H1 (cell line): ENCODE results near the gene OR2V2. TPM values are rescaled to one million over a fixed set of nuclear protein-coding genes. Genes with fewer than 3 reads are reported as not detected.
"Not testable (repeated sequence)": the region's sequence is repeated elsewhere in the genome, so short reads cannot be mapped to it uniquely, and the experiment has no call there.

Experiments used
- CTCF ChIA-PET: fragments of 300-600 bp; sonication (Branson Sonifier 250); formaldehyde crosslinking; loops from one replicate; lab custom pipeline; 2021; ENCODE audit not compliant: partially characterized antibody; lab: Charles Lee
- POLR2A ChIA-PET: fragments of 300-600 bp; sonication (Branson Sonifier 250); formaldehyde crosslinking; loops from one replicate; lab custom pipeline; 2021; ENCODE audit warnings: inconsistent platforms; ENCODE audit not compliant: partially characterized antibody; lab: Charles Lee
- DNase-seq, 2 experiments: peaks; one replicate each; pipeline versions ENCODE4 v3.0.0 to v3.0.0-alpha.2; 2010 to 2022; ENCODE audit warnings: low spot score in 2 of 2, low read depth in 1 of 2, mixed read lengths in 1 of 2
- FAIRE-seq: peaks from 2 replicates; lab custom pipeline; 2011; peaks lifted over from hg19 to GRCh38; lab: Jason Lieb, UNC
- H2AFZ ChIP-seq: 2 replicates; pipeline ENCODE4 v1.8.1; 2012; ENCODE audit warnings: low read length, inconsistent platforms
- H2AK5ac ChIP-seq: 2 replicates; pipeline ENCODE4 v1.6.1; 2013; ENCODE audit warnings: low read depth, low read length
- H2BK120ac ChIP-seq: replicated peaks from 2 replicates; pipeline ENCODE3; 2013; ENCODE audit warnings: low read depth, low read length, inconsistent platforms
- H2BK12ac ChIP-seq: 2 replicates; pipeline ENCODE4 v1.6.1; 2013; ENCODE audit warnings: low read depth, low read length
- H2BK15ac ChIP-seq: 2 replicates; pipeline ENCODE4 v1.6.1; 2013; ENCODE audit warnings: low read length
- H2BK20ac ChIP-seq: 2 replicates; pipeline ENCODE4 v1.6.1; 2013; ENCODE audit warnings: low read length
- H2BK5ac ChIP-seq: 2 replicates; pipeline ENCODE4 v1.6.1; 2013; ENCODE audit warnings: low read depth, low read length
- H3K14ac ChIP-seq: 2 replicates; pipeline ENCODE4 v1.6.1; 2013; ENCODE audit warnings: inconsistent platforms; ENCODE audit not compliant: insufficient read length
- H3K18ac ChIP-seq: 2 replicates; pipeline ENCODE4 v1.6.1; 2013; ENCODE audit warnings: low read length; ENCODE audit errors: extremely low read depth
- H3K23ac ChIP-seq: 2 replicates; pipeline ENCODE4 v1.6.1; 2013; ENCODE audit warnings: inconsistent platforms; ENCODE audit not compliant: insufficient read length
- H3K23me2 ChIP-seq: 2 replicates; pipeline ENCODE4 v1.6.1; 2013; ENCODE audit warnings: low read depth, low read length
- H3K27ac ChIP-seq: 2 replicates; pipeline ENCODE4 v1.6.1; 2011; ENCODE audit warnings: low read depth, low read length, inconsistent platforms
- H3K27me3 ChIP-seq, 4 experiments: replicated peaks in 1 of 4; 1 replicate in 1 of 4; 2 replicates in 3 of 4; pipeline versions ENCODE4 v1.6.1 to v1.8.1; 2011 to 2013; ENCODE audit warnings: low read length in 3 of 4, mild to moderate bottlenecking in 3 of 4, inconsistent platforms in 2 of 4, mixed read lengths in 2 of 4, moderate library complexity in 1 of 4; ENCODE audit not compliant: control insufficient read depth in 3 of 4, insufficient read depth in 3 of 4; ENCODE audit errors: extremely low read depth in 1 of 4
- H3K36me3 ChIP-seq, 4 experiments: 2 replicates each; pipeline versions ENCODE4 v1.6.1 to v1.8.1; 2011 to 2013; ENCODE audit warnings: mild to moderate bottlenecking in 4 of 4, low read length in 3 of 4, moderate library complexity in 2 of 4, control low read depth in 1 of 4, inconsistent platforms in 1 of 4; ENCODE audit not compliant: insufficient read depth in 4 of 4, control insufficient read depth in 2 of 4
- H3K4ac ChIP-seq: replicated peaks from 2 replicates; pipeline ENCODE3; 2013; ENCODE audit warnings: low read length, low read depth, mixed read lengths, inconsistent platforms; ENCODE audit not compliant: insufficient read length
- H3K4me1 ChIP-seq, 4 experiments: replicated peaks in 1 of 4; 1 replicate in 1 of 4; 2 replicates in 3 of 4; pipeline versions ENCODE4 v1.6.1 to v1.8.1; 2011 to 2013; ENCODE audit warnings: low read length in 3 of 4, inconsistent platforms in 2 of 4, mixed read lengths in 1 of 4; ENCODE audit not compliant: insufficient read depth in 4 of 4, control insufficient read depth in 3 of 4
- H3K4me2 ChIP-seq, 2 experiments: 2 replicates each; pipeline versions ENCODE4 v1.6.1 to v1.8.1; 2011 to 2013; ENCODE audit warnings: low read depth in 2 of 2, low read length in 2 of 2, control low read depth in 1 of 2, inconsistent platforms in 1 of 2, mild to moderate bottlenecking in 1 of 2; ENCODE audit not compliant: insufficient read depth in 1 of 2
- H3K4me3 ChIP-seq, 4 experiments: fragments of 200-600, 300-600 bp in 1 of 4; sonication (generic), shearing (Covaris generic), sonication (Bioruptor Twin) in 1 of 4; 2 replicates each; pipeline versions ENCODE4 v1.5.1 to v1.8.1; 2011 to 2016; ENCODE audit warnings: low read length in 4 of 4, low read depth in 3 of 4, control low read depth in 2 of 4, inconsistent platforms in 2 of 4, mild to moderate bottlenecking in 2 of 4, mixed read lengths in 1 of 4, moderate library complexity in 1 of 4; ENCODE audit not compliant: insufficient read depth in 2 of 4; ENCODE audit errors: extremely low read depth in 1 of 4
- H3K56ac ChIP-seq: replicated peaks from 2 replicates; pipeline ENCODE3; 2013; ENCODE audit warnings: low read depth, mild to moderate bottlenecking, mixed read lengths, low read length, inconsistent platforms; ENCODE audit not compliant: insufficient read length
- H3K79me1 ChIP-seq: 2 replicates; pipeline ENCODE4 v1.6.1; 2013; ENCODE audit warnings: low read depth, low read length, control low read depth
- H3K79me2 ChIP-seq, 2 experiments: 2 replicates each; pipeline versions ENCODE4 v1.6.1 to v1.8.1; 2012 to 2013; ENCODE audit warnings: low read length in 2 of 2, mild to moderate bottlenecking in 2 of 2, inconsistent platforms in 1 of 2; ENCODE audit not compliant: insufficient read depth in 2 of 2, control insufficient read depth in 1 of 2
- H3K9ac ChIP-seq, 4 experiments: replicated peaks in 1 of 4; 1 replicate in 1 of 4; 2 replicates in 3 of 4; pipeline versions ENCODE4 v1.6.1 to v1.8.1; 2011 to 2013; ENCODE audit warnings: low read depth in 3 of 4, low read length in 3 of 4, control low read depth in 2 of 4, mild to moderate bottlenecking in 2 of 4, moderate library complexity in 2 of 4, inconsistent platforms in 1 of 4; ENCODE audit errors: extremely low read depth in 1 of 4
- H3K9me3 ChIP-seq, 2 experiments: 2 replicates each; pipeline versions ENCODE4 v1.6.1 to v1.8.1; 2012 to 2013; ENCODE audit warnings: mild to moderate bottlenecking in 2 of 2, moderate library complexity in 2 of 2, control low read depth in 1 of 2, inconsistent platforms in 1 of 2, low read depth in 1 of 2, low read length in 1 of 2, mixed read lengths in 1 of 2; ENCODE audit not compliant: insufficient read depth in 2 of 2
- H4K20me1 ChIP-seq, 2 experiments: replicated peaks in 1 of 2; 2 replicates each; pipeline versions ENCODE3 to v1.8.1; 2011 to 2013; ENCODE audit warnings: inconsistent platforms in 2 of 2, low read length in 2 of 2, mild to moderate bottlenecking in 1 of 2; ENCODE audit not compliant: insufficient read depth in 2 of 2, control insufficient read depth in 1 of 2
- H4K5ac ChIP-seq: 2 replicates; pipeline ENCODE4 v1.6.1; 2013; ENCODE audit warnings: low read length, low read depth, mixed read lengths, inconsistent platforms; ENCODE audit not compliant: insufficient read length
- H4K8ac ChIP-seq: 2 replicates; pipeline ENCODE4 v1.8.0; 2013; ENCODE audit warnings: mild to moderate bottlenecking, moderate library complexity, low read length, inconsistent platforms; ENCODE audit not compliant: insufficient read depth; ENCODE audit errors: extremely low read depth
- H4K91ac ChIP-seq: replicated peaks from 2 replicates; pipeline ENCODE3; 2013; ENCODE audit warnings: low read length, mixed read lengths, inconsistent platforms; ENCODE audit not compliant: insufficient read length
- BCL11A ChIP-seq, 2 experiments: IDR thresholded peaks; one replicate each; pipeline ENCODE4 v1.6.1; 2011; ENCODE audit warnings: low read depth in 2 of 2, low read length in 2 of 2, mild to moderate bottlenecking in 2 of 2
- HDAC6 ChIP-seq: IDR thresholded peaks from one replicate; pipeline ENCODE4 v1.7.1; 2012; ENCODE audit warnings: low read depth, mild to moderate bottlenecking, inconsistent platforms, low read length, moderate library complexity
- SP2 ChIP-seq: IDR thresholded peaks from 2 replicates; pipeline ENCODE4 v1.6.1; 2012; ENCODE audit warnings: mild to moderate bottlenecking, low read length, inconsistent platforms
- WGBS, 2 experiments: shearing (Covaris generic) in 1 of 2; methylation state at CpG; one replicate each; pipeline versions ENCODE4 v1.1.6 to v1.1.7; 2013 to 2015; ENCODE audit warnings: low lambda C conversion rate in 2 of 2, mixed read lengths in 2 of 2, inconsistent platforms in 1 of 2, low coverage in 1 of 2, missing lambda C conversion rate in 1 of 2; ENCODE audit not compliant: insufficient replicate concordance in 2 of 2, insufficient coverage in 1 of 2, insufficient read length in 1 of 2; ENCODE audit errors: extremely low coverage in 1 of 2, missing lambda C conversion rate in 1 of 2; 5-methylcytosine and 5-hydroxymethylcytosine counted together
- polyA plus RNA-seq, 7 experiments: library from polyadenylated mRNA; depleted of rRNA in 3 of 7; stranded (reverse) in 5 of 7; unstranded in 2 of 7; fragments of >200 nt in 5 of 7; fragments of 200-250 nt in 2 of 7; gene quantifications; 1 replicate in 5 of 7; 2 replicates in 1 of 7; 4 replicates in 1 of 7; pipeline versions ENCODE4 v1.2.1 to v1.2.3, GENCODE V29; 2011 to 2013; ENCODE audit warnings: missing spikeins in 2 of 7, mixed read lengths in 2 of 7
- total RNA-seq: library from RNA; stranded (reverse); fragmentation: NEBNext Ultra II Directional; extraction: Animal tissue kit (Norgen Biotek cat#: 25700); gene quantifications from 2 replicates; pipeline ENCODE4 v1.2.1, GENCODE V29; 2021

Gene OR2V2
- total and polyA plus RNA-seq, 2 of the 8 experiments (the other 6 are each of a cell fraction or from before 2014, with no cell fraction given), result not detected

GRCh38 chr5:181176254-181176952 lies 29.0 kb downstream of the OR2V2 start (continued):
- TF ChIP-seq HDAC6 (no peak), BCL11A (IDR thresholded peaks at IDR 0.05; ENCODE audit: low read depth in 2 of 2, low read length in 2 of 2) (no peak), SP2 (no peak)
- TF ChIP-seq, all 59 proteins: peak for 0

GRCh38 chr5:181177559-181177958 lies 30.2 kb downstream of the OR2V2 start:
- H3K23me2 ChIP-seq, H3K79me2 ChIP-seq, H2AFZ ChIP-seq, H3K4me2 ChIP-seq, H4K91ac ChIP-seq, H4K5ac ChIP-seq, H2BK20ac ChIP-seq, DNase-seq, H3K9ac ChIP-seq, H3K56ac ChIP-seq, H2AK5ac ChIP-seq, H2BK120ac ChIP-seq, H3K36me3 ChIP-seq, H3K4me1 ChIP-seq, H3K14ac ChIP-seq, H3K27me3 ChIP-seq, H2BK15ac ChIP-seq, H2BK12ac ChIP-seq, H3K4me3 ChIP-seq, H4K20me1 ChIP-seq, H3K79me1 ChIP-seq, H3K27ac ChIP-seq, H3K9me3 ChIP-seq, FAIRE-seq, H4K8ac ChIP-seq, H3K18ac ChIP-seq, H3K4ac ChIP-seq, H3K23ac ChIP-seq, H2BK5ac ChIP-seq: not testable (repeated sequence)
- ChIA-PET CTCF (interaction anchor here (0.7 to 1.3 kb wide), 4 partner anchors 9 to 50 kb away, joined by 3 to 4 read pairs (median 4); no protein-coding TSS in a partner anchor), POLR2A (interaction anchor here (0.6 to 1.1 kb wide), 2 partner anchors 9 to 45 kb away, joined by 3 to 5 read pairs; no protein-coding TSS in a partner anchor)
- WGBS, 2 experiments, result 85% methylated on average over 14 of the region's 14 CpGs; no CpG with 5 or more reads in 1 of the 2 experiments
